Activated naive CD4-positive, alpha-beta T cell treated with anti-CD3 and anti-CD28 coated beads for 36 hours (primary cell): Measurements from ENCODE around the gene CAMK1D. TPM values are rescaled to one million over a fixed set of nuclear protein-coding genes. Genes with fewer than 3 reads are reported as not detected.

ENCODE experiments used
- CTCF ChIA-PET: fragments of 350-600 bp; sonication (Branson Sonifier 250); formaldehyde crosslinking; loops from one replicate; lab custom pipeline; 2021; ENCODE audit warnings: antibody characterized with exemption; lab: Charles Lee
- DNase-seq: peaks from one replicate; pipeline ENCODE4 v3.0.0-alpha.2; 2020
- H3K27ac Mint-ChIP-seq: one replicate; pipeline ENCODE4 v1.8.0; 2021; ENCODE audit warnings: mild to moderate bottlenecking, mixed read lengths
- H3K27me3 Mint-ChIP-seq: one replicate; pipeline ENCODE4 v1.8.0; 2021; ENCODE audit warnings: low read depth, mixed read lengths
- H3K36me3 Mint-ChIP-seq: one replicate; pipeline ENCODE4 v1.8.0; 2021; ENCODE audit warnings: low read depth, mixed read lengths
- H3K4me1 Mint-ChIP-seq: one replicate; pipeline ENCODE4 v1.8.0; 2021; ENCODE audit warnings: low read depth, mixed read lengths
- H3K4me3 Mint-ChIP-seq: one replicate; pipeline ENCODE4 v1.8.0; 2021; ENCODE audit warnings: mild to moderate bottlenecking, moderate library complexity, mixed read lengths
- H3K9me3 Mint-ChIP-seq: one replicate; pipeline ENCODE4 v1.8.0; 2021; ENCODE audit warnings: mixed read lengths
- intact Hi-C: fragments of 100-400 bp; cut with micrococcal nuclease; formaldehyde crosslinking; loops from one replicate; pipeline ENCODE4 v1.15.1; 2023
- total RNA-seq, 2 experiments: library from RNA; stranded (reverse); gene quantifications; one replicate each; pipeline ENCODE4 v1.2.3, GENCODE V29; 2021

The CAMK1D gene
- total RNA-seq, 2 experiments from 2014 or later = 9.5 to 11.3 TPM

- H3K9me3 Mint-ChIP-seq = no peaks in the 10 kb centered on the region
- peaks cover 46% of the 10 kb centered on the region for H3K4me1 Mint-ChIP-seq
- CTCF ChIA-PET = interaction anchor here (2.5 kb wide), 1 partner anchor 16 kb away, joined by 9 read pairs; no protein-coding TSS in a partner anchor
- H3K36me3 Mint-ChIP-seq = no peaks in the 10 kb centered on the region
- no peak overlapping the region for H3K4me3 Mint-ChIP-seq
- H3K27me3 Mint-ChIP-seq = no peaks in the 10 kb centered on the region
- no peak for DNase-seq
- intact Hi-C loops = no loop called here
- no peak overlapping the region for H3K27ac Mint-ChIP-seq
Observed at GRCh38 chr10:12639996-12640944, 290.9 kb downstream of the CAMK1D start.

GRCh38 chr10:12642036-12642435 lies 292.7 kb downstream of the CAMK1D start:
- Mint-ChIP-seq H3K36me3 (no peaks in the 10 kb centered on the region), H3K4me3 (no peak overlapping the region), H3K27ac (no peak overlapping the region), H3K4me1 (peaks cover 30% of the 10 kb centered on the region), H3K9me3 (no peaks in the 10 kb centered on the region), H3K27me3 (no peaks in the 10 kb centered on the region)
- no peak for DNase-seq
- intact Hi-C loops = no loop called here
- CTCF ChIA-PET = no interaction called here

GRCh38 chr10:12643279-12643678 lies 293.9 kb downstream of the CAMK1D start:
- Mint-ChIP-seq H3K27me3 (no peaks in the 10 kb centered on the region), H3K36me3 (no peaks in the 10 kb centered on the region), H3K27ac (no peak overlapping the region), H3K4me3 (no peak overlapping the region), H3K9me3 (no peaks in the 10 kb centered on the region), H3K4me1 (peaks cover 17% of the 10 kb centered on the region)
- CTCF ChIA-PET = interaction anchor here (4.1 kb wide), 1 partner anchor 12 kb away, joined by 19 read pairs; no protein-coding TSS in a partner anchor
- intact Hi-C loops = no loop called here
- no peak for DNase-seq

- no peaks in the 10 kb centered on the region for H3K9me3 Mint-ChIP-seq
- H3K4me1 Mint-ChIP-seq = peaks cover 14% of the 10 kb centered on the region
- H3K27ac Mint-ChIP-seq = no peak overlapping the region
- H3K4me3 Mint-ChIP-seq = no peak overlapping the region
- no peaks in the 10 kb centered on the region for H3K27me3 Mint-ChIP-seq
- CTCF ChIA-PET = interaction anchor here (4.1 kb wide), 1 partner anchor 11 kb away, joined by 19 read pairs; no protein-coding TSS in a partner anchor
- no peaks in the 10 kb centered on the region for H3K36me3 Mint-ChIP-seq
- intact Hi-C loops = no loop called here
- DNase-seq = no peak
Observed at GRCh38 chr10:12644380-12645144, 295.2 kb downstream of the CAMK1D start.

- H3K4me1 Mint-ChIP-seq = peaks cover 14% of the 10 kb centered on the region
- H3K27ac Mint-ChIP-seq = no peak overlapping the region
- CTCF ChIA-PET = interaction anchor here (1.6 to 4.1 kb wide), 2 partner anchors 10 to 381 kb away, joined by 3 to 19 read pairs; no protein-coding TSS in a partner anchor
- no peak overlapping the region for H3K4me3 Mint-ChIP-seq
- intact Hi-C loops = no loop called here
- DNase-seq = no peak
- no peaks in the 10 kb centered on the region for H3K9me3 Mint-ChIP-seq
- no peaks in the 10 kb centered on the region for H3K36me3 Mint-ChIP-seq
- H3K27me3 Mint-ChIP-seq = no peaks in the 10 kb centered on the region
Observed at GRCh38 chr10:12645449-12645848, 296.1 kb downstream of the CAMK1D start.

- Mint-ChIP-seq H3K4me1 (peaks cover 9% of the 10 kb centered on the region), H3K4me3 (no peak overlapping the region), H3K27ac (no peak overlapping the region), H3K9me3 (peaks cover 6% of the 10 kb centered on the region), H3K27me3 (no peaks in the 10 kb centered on the region), H3K36me3 (peaks cover 6% of the 10 kb centered on the region)
- DNase-seq = no peak
- CTCF ChIA-PET = no interaction called here
- intact Hi-C loops = no loop called here
Observed at GRCh38 chr10:12649012-12649584, 299.8 kb downstream of the CAMK1D start.

- Mint-ChIP-seq H3K4me3 (no peak overlapping the region), H3K4me1 (no peaks in the 10 kb centered on the region), H3K27ac (no peak overlapping the region), H3K27me3 (no peaks in the 10 kb centered on the region), H3K9me3 (peaks cover 9% of the 10 kb centered on the region), H3K36me3 (peaks cover 6% of the 10 kb centered on the region)
- no peak for DNase-seq
- CTCF ChIA-PET = no interaction called here
- intact Hi-C loops = no loop called here
Observed at GRCh38 chr10:12650122-12650521, 300.8 kb downstream of the CAMK1D start.

GRCh38 chr10:12650538-12651298 lies 301.4 kb downstream of the CAMK1D start:
- Mint-ChIP-seq H3K36me3 (peaks cover 6% of the 10 kb centered on the region), H3K4me3 (no peak overlapping the region), H3K27me3 (no peaks in the 10 kb centered on the region), H3K4me1 (no peaks in the 10 kb centered on the region), H3K27ac (no peak overlapping the region), H3K9me3 (peaks cover 9% of the 10 kb centered on the region)
- CTCF ChIA-PET = interaction anchor here (1.5 kb wide), 1 partner anchor 12 kb away, joined by 4 read pairs; no protein-coding TSS in a partner anchor
- no peak for DNase-seq
- intact Hi-C loops = no loop called here

- intact Hi-C loops = loop anchor here (1.0 to 5.0 kb wide), 6 partner anchors 55 to 442 kb away; no protein-coding TSS in a partner anchor
- H3K9me3 Mint-ChIP-seq = peaks cover 9% of the 10 kb centered on the region
- H3K27me3 Mint-ChIP-seq = no peaks in the 10 kb centered on the region
- CTCF ChIA-PET = interaction anchor here (0.5 to 3.7 kb wide), 38 partner anchors 8 to 639 kb away, joined by 3 to 81 read pairs (median 4); no protein-coding TSS in a partner anchor
- H3K4me3 Mint-ChIP-seq = no peak overlapping the region
- peaks cover 2% of the 10 kb centered on the region for H3K4me1 Mint-ChIP-seq
- no peak overlapping the region for H3K27ac Mint-ChIP-seq
- DNase-seq = no peak
- peaks cover 6% of the 10 kb centered on the region for H3K36me3 Mint-ChIP-seq
Observed at GRCh38 chr10:12655940-12656339, 306.6 kb downstream of the CAMK1D start.

GRCh38 chr10:12656518-12657142 lies 307.3 kb downstream of the CAMK1D start:
- DNase-seq = no peak
- H3K9me3 Mint-ChIP-seq = peaks cover 9% of the 10 kb centered on the region
- H3K36me3 Mint-ChIP-seq = peaks cover 6% of the 10 kb centered on the region
- no peak overlapping the region for H3K4me3 Mint-ChIP-seq
- H3K4me1 Mint-ChIP-seq = peaks cover 2% of the 10 kb centered on the region
- H3K27ac Mint-ChIP-seq = no peak overlapping the region
- intact Hi-C loops = loop anchor here (1.0 to 5.0 kb wide), 6 partner anchors 55 to 442 kb away; no protein-coding TSS in a partner anchor
- no peaks in the 10 kb centered on the region for H3K27me3 Mint-ChIP-seq
- CTCF ChIA-PET = interaction anchor here (0.5 to 3.7 kb wide), 42 partner anchors 8 to 640 kb away, joined by 3 to 81 read pairs (median 4); no protein-coding TSS in a partner anchor

- no peak overlapping the region for H3K27ac Mint-ChIP-seq
- peaks cover 2% of the 10 kb centered on the region for H3K4me1 Mint-ChIP-seq
- H3K36me3 Mint-ChIP-seq = peaks cover 6% of the 10 kb centered on the region
- DNase-seq = no peak
- no peaks in the 10 kb centered on the region for H3K27me3 Mint-ChIP-seq
- CTCF ChIA-PET = interaction anchor here (1.0 to 3.7 kb wide), 13 partner anchors 11 to 442 kb away, joined by 3 to 81 read pairs (median 4); no protein-coding TSS in a partner anchor
- intact Hi-C loops = loop anchor here (5.0 kb wide), 1 partner anchor 170 kb away; no protein-coding TSS in a partner anchor
- H3K9me3 Mint-ChIP-seq = peaks cover 9% of the 10 kb centered on the region
- no peak overlapping the region for H3K4me3 Mint-ChIP-seq
Observed at GRCh38 chr10:12657489-12657888, 308.1 kb downstream of the CAMK1D start.
